Stimulated activated CD4-positive, alpha-beta T cell treated with anti-CD3 and anti-CD28 coated beads, Interleukin-4, amount 100 ng/mL, for 1 hour (primary cell): ENCODE results near the gene NANS.
"Not testable (repeated sequence)": the region's sequence is repeated elsewhere in the genome, so short reads cannot be mapped to it uniquely, and the experiment has no call there.

Experiments
- DNase-seq: peaks from one replicate; pipeline ENCODE4 v3.0.0-alpha.2; 2020

NANS gene, protein sequence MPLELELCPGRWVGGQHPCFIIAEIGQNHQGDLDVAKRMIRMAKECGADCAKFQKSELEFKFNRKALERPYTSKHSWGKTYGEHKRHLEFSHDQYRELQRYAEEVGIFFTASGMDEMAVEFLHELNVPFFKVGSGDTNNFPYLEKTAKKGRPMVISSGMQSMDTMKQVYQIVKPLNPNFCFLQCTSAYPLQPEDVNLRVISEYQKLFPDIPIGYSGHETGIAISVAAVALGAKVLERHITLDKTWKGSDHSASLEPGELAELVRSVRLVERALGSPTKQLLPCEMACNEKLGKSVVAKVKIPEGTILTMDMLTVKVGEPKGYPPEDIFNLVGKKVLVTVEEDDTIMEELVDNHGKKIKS

DNA sequence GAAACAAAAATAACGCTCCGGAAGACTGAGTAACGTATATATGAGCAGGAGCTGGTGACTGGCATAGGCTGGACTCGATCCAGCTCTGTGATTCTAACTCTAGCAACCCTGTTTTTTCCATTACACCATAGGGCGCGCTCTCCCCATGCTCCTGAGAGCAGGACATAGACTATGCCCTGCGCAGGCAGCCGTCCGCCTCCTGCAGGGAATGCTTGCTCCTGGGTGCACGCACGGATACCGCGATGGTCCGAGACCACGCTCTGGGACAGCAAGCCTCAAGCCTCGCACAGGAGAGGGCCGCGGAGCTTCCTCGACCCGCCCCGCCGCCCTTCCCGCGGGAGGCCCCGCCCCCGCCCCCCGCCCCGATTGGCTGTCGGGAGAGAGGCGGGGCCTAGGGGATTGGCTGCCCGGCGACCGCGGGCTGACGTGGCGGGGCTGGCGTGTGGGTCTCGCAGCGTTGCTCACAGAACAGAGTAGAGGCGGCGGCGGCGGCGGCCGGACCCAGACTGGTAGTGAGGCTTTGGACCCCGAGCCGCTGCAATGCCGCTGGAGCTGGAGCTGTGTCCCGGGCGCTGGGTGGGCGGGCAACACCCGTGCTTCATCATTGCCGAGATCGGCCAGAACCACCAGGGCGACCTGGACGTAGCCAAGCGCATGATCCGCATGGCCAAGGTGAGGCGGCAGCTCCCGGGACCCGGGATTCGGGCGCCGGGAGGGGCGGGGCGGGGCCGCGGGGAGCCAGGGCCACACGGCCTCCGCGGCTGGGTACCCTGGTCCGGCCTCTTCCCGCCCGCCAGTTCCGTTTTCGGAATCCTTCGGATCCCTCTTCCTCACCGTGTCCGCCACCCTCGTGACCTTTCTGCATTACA lies at the start of gene NANS:
Gene NANS, plus strand, starts transcription at position 464 of the 869 bp plus-strand sequence. Its CDS starts 77 bp downstream, at position 541.
- DNase-seq, result peak; percentile 91

DNA sequence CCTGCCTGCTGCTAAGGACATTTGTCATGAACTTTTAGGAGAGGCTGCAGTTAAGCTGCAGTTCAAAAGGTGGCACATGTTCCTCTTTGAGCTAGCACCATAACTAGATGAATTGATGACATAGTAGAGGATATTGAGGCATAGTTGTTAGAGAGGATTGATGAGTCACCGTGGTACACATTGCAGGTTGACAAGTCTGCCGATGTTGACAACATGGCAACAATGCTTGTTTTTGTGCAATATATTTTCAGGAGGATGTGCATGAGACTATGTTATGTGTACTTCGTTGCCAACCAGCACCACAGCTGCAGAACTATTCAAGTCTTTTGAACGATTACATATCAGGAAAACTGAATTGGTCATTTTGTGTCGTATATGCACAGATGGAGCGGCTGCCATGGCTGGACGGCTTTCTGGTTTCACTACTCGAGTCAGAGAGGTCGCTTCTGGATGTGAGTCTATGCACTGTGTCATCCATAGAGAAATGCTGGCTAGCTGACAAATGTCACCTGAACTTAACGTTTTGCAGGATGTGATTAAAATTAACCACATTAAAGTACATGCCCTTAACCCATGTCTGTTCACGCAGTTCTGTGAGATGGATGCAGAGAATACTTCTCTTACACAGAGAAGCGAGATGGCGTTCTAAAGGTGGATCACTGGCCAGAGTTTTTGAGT lies 49.1 kb upstream of the NANS start:
- DNase-seq, result no peak

DNA sequence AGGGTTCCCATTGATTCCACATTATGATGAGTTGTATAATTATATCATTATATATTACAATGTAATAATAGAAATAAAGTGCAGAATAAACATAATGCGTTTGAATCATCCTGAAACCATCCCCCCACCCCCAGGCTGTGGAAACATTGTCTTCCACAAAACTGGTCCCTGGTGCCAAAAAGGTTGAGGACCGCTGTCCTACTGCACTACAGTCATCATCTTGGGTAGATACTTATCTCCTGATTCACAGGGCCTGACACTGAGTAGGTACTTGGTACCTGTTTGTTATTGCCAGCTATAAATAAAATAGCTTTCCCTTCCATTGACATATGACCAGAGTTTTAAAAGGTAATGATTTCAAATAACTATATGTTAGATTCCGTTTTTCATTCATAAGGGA lies 47.8 kb upstream of the NANS start:
- no peak for DNase-seq

DNA sequence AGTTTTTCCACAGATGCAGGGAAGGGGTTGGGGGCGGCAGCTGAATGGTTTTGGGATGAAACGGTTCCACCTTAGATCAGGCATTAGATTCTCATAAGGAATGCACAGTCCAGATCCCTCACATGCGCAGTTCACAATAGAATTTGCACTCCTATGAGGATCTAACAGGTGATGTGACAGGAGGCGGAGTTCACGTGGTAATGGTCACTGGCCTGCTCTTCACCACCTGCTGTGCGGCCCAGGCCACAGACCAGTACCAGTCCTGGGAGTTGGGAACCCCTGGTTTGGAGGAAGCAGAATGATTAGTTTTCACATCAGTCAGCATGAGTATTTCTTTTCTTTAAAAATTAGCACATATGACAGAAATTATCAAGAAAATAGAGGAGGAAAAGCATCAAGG lies 47.1 kb upstream of the NANS start:
- no peak for DNase-seq

DNA sequence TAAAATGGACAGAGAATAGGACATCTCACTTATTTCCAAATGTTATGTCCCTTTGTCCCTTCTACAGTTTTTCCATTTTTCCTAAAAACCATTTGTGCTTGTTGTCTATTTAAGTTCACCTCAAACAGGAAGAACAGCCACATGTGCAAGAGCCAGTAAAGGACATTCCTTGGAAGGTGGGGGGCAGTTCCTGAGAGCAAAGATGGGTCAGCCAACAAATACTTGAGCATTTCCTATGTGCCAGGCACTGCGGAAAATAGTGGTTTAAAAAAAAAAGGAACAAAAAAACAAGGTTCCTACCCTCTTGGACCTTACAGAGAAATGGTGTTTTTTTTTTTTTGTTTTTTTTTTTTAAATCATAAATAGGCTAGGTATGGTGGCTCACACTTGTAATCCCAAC lies 46.6 kb upstream of the NANS start:
- no peak for DNase-seq

DNA sequence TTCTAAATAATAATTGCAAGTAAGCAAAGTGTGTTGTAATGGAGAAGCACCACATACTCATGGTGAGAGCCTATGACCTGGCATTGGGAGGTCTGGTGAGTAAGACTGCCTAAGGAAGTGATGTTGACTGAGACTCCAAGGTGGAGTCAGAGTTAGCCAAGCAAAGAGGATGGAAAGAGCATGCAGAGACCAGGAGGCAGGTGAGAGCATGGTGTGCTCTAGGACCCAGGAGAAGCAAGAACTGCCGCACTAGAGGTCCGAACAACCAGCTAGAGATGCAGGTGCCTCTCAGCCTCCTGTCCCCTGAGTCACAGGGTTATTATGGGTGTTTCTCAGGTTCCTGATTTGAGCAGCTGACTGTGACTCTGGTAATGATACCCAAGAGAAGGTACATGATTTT lies 46.1 kb upstream of the NANS start:
- DNase-seq, result no peak

DNA sequence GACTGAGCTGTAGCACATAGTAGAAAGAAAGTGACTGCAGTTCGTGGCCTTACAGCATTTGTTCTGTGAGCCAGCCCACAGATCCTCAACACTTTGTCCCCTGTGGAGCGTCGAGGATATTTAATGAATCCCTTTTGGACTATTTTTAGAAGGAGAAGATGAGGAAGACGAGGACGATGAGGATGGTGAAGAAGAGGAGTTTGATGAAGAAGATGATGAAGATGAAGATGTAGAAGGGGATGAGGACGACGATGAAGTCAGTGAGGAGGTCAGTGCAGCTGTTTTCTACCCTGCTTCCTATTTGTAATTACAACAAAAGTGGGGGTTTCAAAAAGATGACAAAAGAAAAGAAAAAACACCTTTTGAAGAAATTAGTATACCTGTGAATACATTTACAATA lies 45.4 kb upstream of the NANS start:
- DNase-seq, result no peak

DNA sequence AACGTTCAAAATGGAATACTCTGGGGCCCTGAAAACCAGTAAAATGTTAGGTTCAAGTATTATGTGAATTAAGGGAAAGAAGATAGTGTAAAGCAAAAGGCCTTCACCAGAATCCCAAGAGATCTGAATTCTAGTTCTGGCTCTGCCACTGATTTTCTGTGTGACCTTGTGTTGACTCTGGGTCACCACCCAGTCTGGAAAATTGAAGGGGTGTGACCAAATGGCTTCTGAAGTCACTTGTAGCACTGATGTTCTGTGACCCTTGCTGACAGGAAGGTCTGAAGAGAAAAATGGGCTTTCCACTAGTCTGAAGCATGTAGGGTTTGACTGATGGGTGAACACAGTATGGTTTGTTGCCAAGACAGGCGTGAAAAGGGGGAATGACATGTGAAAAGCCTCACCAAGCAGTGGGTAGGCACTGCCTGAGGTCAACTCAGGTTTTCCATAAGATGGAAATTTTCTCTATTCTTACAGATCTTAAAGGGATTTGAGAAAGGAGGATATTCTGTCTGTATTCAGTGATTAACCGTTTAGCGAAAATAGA lies 40.3 kb upstream of the NANS start:
- DNase-seq, result no peak

DNA sequence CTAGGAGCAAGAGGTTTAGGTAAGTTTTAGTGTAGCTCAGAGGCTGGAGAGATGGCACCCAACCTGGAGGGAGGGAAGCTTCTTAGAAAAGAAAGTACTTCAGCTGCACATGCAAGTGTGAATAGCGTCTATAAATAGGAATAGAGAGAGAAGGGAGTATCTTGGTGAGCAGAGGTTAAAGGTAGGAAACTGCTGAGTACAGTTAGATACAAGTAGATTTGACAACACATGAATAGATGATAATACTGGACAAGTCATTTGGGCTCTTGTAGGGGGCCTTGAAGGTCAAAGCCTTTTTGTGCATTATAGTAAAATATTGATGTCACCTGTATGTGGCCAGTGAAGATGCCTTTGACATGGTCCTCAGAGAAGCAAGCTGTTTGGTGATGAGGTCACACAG lies 39.2 kb upstream of the NANS start:
- DNase-seq, result no peak

DNA sequence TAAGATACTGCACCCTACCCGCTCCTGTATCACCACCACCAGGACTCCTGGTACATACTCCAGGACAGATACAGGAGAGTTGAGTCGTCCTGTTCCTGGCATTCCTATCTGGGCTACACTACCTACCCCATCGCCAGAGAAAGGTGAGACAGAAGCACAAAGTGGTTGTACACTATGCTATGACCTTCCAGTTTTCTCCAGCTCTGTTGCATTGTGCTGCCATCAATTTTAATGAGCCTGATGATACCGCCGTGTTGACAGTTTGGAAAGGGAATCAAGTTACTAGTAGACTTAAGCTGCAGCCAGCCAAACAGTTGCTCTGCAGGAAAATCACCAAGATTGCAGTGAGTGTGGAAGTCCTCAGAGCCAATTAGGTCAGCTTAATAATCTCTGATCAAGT lies 38.2 kb upstream of the NANS start:
- no peak for DNase-seq

DNA sequence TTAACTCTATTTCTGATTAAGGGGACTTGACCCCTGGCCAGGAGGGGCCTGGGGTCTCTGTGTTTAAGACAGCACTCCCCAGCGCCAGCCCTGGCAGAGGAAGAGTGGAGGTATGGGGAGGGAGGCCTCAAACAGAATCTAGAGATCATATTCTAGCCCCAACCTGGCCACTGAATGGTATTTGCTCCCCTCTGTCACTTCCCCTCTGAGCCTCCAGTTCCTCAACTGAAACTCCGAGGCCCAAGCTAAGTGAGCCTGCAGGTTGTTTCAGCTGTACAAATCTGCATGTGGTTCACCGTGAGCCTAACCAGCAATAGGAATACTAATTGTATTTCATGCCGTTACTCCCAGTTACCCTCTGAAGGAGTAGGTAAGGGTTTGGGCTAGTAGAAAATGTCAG lies 37.4 kb upstream of the NANS start:
- DNase-seq, result no peak

DNA sequence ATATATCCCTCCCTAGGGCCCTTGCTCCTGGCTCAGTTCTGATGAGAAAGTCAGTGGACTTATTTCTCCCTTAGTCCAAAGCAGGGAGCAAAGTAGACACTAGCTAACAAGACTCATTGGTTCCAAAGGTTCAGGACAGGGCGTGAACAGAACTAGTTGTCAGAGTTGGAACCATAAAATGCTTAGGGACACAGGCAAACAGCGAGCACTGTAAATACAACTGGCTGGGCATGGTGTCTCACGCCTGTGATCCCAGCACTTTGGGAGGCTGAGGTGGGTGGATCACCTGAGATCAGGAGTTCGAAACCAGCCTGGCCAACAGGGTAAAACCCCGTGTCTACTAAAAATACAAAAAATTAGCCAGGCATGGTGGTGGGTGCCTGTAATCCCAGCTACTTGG lies 36.7 kb upstream of the NANS start:
- not testable (repeated sequence) for DNase-seq

DNA sequence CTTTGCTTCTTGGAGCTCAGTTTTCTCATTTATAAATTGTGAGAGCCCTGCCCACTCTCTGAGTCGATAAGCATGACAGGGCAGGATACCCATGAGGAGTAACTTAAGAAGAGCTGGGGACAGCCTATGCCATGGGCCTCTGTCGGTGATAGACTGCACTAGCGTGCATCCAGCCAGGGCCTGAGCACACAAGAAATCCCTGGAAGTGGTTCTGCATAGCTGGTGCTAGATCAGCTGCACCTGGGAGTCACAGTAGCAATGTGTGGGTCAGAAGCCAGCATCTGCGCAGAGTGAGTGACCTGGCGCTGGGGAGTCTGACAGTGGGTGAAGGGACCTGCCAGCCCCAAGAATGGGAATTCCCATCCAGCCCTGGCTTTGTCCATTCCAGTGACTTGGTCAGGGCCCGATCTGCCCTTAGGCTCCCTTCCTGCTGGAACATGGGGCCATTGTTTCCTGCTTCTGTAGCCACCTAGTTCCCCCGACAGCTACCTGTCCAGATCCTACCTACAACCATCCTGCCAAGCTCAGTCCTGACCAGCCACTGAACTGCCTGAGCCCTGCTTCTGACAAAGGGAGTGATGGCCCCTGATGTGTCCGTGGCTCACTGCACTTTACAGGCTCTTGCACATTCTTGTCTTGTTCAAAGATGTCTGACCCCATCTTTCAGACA lies 35.9 kb upstream of the NANS start:
- DNase-seq, result no peak

DNA sequence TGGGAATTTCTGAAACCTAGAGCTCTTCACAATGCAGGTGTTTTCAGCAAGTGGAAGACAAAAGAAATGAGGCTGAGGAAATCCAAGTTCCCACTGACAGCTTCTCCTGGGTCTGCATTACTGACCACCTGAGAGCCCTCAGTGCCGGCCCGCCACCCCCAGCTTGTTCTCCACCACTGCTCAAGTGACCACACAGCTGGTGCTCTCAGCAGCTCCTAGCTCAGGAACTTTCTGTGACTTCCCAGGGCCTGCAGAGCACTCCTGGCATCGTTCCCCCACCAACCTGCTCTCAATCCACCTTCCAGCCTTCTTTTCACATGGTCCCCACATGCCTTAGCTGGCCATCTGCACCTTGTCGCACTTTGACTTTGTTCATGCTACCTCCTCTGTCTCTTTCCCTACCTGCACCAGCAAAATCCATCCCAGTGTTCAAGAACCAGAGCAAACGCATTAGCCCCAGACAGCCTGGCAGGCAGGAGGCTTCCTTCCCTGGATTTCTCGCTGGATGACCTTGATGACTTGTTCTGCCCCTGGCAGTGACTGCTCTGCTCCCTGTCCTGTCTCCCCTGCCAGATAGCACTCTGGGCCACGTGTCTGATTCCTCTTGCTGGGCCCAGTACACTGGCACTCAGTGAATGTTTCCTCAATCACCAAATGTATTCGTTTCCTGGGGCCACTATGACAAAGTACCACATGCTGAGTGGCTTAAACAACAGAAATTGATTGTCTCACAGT lies 35.1 kb upstream of the NANS start:
- DNase-seq, result no peak

DNA sequence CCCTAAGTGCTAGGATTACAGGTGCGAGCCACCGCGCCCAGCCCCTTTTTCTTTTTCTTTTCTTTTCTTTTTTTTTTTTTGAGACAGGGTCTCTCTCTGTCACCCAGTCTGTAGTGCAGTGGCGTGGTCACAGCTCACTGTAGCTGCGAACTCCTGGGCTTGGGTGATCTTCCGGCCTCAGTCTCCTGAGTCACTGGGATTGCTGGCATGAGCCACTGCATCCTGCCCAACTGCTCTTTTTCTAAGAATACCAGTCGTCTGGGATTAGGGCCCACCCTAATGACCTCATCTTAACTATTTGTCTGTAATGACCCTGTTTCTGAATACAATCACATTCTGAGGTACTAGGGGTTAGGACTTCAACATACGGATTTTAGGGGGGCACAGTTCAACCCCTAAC lies 34.1 kb upstream of the NANS start:
- no peak for DNase-seq

DNA sequence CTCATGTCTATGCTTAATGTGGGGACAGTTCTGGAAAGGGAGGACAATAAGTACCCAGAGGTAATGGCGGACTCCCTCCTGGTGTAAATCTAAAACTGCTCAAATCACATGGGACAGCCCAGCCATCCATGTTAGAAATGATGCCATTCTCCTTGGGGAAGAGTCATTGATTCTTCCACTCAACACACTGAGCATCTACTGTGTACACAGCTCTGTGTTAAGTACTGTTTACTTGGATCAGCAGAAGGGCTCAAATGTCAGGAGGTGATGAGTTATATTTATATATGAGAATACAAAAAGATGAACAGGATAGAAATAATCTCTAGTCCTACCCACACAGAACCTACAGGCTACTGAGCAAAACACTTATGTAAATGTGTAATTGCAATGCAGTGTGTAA lies 31.8 kb upstream of the NANS start:
- DNase-seq, result no peak

DNA sequence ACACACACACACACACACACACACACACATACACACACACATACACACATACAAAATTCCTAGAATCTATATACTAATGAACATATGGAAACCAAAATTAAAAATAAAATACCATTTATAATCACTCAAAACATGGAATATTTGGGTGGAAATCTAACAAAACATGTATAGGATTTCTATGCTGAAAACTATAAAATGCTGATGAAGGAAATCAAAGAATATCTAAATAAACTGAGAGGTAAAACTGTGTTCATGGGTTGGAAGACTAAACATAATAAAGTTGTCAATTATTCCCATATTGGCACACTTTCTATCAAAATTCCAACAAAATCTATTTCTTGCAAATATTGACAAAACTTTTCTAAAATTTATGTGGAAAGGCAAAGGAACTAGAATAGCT lies 25.4 kb upstream of the NANS start:
- DNase-seq, result no peak

DNA sequence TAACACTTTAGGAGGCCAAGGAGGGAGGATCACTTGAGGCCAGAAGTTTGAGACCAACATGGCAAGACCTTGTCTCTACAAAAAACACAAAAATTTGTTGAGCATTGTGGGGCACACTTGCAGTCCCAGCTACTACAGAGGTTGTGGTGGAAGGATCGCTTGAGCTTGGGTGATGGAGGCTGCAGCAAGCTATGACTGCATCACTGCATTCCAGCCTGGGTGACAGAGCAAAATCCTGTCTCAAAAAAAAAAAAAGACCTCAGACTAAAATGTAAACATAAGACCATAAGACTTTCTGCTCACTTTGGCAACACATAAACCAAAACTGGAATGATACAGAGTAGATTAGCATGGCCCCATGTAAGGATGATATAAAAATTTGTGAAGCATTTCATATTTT lies 24.6 kb upstream of the NANS start:
- DNase-seq, result no peak

DNA sequence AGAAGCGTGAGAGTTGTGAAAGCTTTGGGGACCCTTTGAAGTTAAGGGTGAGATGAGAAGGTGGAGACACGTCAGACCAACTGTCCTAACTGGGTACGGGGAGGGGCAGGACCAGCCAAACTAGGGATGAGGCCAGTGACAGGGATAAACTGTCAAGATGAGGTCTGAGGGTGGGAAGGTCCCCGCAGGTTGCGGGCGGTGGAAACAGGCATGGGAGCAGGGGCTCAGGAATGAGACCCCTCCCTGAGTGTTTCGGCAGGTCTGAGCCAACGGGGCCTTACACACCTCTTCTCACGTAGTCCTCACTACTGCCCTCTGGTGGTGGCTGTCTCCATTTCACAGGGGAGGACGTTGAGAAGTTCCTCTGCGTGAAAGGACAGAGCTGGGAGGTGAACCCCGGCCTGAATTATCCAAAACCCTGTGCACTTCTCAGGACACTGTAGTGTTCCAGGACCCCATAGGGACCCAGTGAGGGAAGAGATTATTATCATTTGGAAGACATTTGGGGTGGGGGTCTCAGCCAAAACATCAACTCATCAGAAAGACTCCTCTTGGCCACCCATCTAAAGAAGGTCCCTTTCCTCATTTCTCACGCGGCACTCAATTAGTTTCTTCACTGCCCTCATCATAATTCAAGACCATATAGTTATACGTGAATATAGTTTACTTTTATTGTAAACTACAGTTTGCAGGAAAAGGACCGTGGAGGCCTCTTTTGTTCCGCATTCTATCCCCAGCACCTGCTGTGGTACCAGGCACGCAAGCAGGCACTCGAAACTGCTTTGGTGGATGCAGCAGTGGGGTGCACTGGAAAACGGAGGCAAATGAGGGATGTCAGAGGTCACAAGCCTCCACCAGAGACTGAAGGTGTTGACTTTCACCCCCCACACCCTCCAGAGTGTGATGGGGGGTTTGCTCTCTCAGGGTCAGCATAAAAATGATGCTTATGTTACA lies 21.7 kb upstream of the NANS start:
- peak; percentile 89 for DNase-seq

DNA sequence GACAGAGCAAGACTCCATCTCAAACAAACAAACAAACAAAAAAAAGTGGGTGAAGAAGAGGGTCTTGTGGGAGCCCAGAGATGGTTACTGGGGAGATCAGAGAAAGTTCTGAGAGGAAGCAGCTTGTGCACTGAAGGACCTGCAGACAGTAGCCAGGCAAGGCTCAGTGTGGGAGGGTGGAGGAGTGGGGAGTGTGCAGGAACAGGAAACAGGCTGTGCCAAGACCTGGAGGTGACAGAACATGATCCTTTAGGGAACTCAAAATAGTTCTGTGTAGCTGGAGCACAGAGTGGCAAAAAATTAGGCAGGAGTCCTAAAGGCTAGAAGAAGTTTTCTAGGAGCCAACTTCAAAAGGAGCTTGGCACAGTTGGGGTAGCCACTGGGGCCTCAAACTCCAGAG lies 19.2 kb upstream of the NANS start:
- DNase-seq, result no peak

DNA sequence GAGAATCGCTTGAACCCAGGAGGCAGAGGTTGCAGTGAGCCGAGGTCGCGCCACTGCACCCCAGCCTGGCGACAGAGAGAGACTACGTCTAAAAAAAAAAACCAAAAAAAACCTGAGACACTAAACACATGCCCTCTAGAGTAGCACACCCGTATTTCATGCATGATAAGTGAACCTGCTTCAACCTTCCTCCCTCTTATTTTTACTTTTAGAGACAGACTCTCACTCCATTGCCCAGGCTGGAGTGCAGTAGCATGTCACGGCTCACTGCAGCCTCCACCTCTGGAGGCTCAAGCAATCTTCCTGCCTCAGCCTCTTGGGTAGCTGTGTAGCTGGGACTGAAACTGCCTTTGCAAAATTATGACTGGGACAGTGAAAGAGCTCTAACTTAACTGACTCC lies 17.6 kb upstream of the NANS start:
- DNase-seq, result no peak
